Right lung (tissue), 5 donors: ENCODE results near the gene PRR35. TPM values are rescaled to one million over a fixed set of nuclear protein-coding genes. Genes with fewer than 3 reads are reported as not detected.

ENCODE experiments used
- DNase-seq, 2 donors: peaks; one replicate each; pipeline ENCODE4 v3.0.0-alpha.2; 2013
- polyA plus RNA-seq, 5 donors: library from polyadenylated mRNA; unstranded; fragments of 120-200 nt; gene quantifications; one replicate each; pipeline versions ENCODE4 v1.2.1 to v1.2.3, GENCODE V29; 2013; ENCODE audit warnings: inconsistent platforms in 1 of 5, low replicate concordance in 1 of 5; ENCODE audit not compliant: insufficient read length in 5 of 5, insufficient read depth in 1 of 5

The PRR35 gene
- polyA plus RNA-seq, 5 donors = 0.07 TPM; not detected in 4

DNA sequence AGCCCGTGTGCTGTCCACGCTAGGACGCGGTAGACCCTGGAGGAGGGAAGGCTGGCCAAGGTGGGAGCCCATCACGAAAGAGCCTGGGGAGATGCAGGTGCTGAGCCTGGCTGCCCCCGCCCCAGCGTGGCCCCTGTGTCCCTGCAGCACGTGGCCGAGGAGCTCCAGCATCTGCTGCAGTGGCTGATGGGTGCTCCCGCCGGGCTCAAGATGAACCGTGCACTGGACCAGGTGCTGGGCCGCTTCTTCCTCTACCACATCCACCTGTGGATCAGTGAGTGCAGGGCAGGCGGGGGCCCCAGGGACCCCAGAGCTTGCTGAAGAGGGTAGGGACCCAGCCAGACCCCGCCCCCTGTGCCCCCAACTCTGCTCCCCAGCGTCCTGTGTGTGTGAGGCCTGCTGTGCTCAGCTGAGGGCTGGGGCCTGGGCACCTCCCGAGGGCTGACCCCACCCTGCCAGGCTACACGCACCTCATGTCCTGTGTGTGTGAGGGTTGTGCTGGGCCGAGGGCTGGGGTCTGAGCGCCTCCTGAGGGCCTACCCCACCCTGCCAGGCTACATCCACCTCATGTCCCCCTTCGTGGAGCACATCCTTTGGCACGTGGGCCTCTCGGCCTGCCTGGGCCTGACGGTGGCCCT, 18.2 kb downstream of the PRR35 start:
- no peak for DNase-seq

DNA sequence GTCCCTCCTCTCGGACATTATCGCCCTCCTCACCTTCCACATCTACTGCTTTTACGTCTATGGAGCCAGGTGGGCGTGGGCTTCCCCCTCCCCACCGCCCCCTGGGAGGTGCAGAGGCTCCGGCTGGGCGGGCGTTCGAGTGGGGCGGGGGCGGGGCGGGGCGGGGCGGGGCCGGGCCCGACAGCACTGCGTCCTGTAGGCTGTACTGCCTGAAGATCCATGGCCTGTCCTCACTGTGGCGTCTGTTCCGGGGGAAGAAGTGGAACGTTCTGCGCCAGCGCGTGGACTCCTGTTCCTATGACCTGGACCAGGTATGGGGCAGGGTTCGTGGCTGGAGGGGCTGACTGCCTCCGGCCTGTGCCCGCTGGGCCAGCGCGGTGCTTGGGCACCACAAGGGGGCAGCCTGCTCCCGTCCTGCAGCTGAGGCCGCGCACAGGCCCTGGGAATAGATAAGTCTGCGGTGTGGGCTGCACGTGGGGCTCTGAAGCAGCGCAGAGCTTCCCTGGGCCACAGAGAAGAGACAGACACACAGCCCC, 18.7 kb downstream of the PRR35 start:
- no peak for DNase-seq

DNA sequence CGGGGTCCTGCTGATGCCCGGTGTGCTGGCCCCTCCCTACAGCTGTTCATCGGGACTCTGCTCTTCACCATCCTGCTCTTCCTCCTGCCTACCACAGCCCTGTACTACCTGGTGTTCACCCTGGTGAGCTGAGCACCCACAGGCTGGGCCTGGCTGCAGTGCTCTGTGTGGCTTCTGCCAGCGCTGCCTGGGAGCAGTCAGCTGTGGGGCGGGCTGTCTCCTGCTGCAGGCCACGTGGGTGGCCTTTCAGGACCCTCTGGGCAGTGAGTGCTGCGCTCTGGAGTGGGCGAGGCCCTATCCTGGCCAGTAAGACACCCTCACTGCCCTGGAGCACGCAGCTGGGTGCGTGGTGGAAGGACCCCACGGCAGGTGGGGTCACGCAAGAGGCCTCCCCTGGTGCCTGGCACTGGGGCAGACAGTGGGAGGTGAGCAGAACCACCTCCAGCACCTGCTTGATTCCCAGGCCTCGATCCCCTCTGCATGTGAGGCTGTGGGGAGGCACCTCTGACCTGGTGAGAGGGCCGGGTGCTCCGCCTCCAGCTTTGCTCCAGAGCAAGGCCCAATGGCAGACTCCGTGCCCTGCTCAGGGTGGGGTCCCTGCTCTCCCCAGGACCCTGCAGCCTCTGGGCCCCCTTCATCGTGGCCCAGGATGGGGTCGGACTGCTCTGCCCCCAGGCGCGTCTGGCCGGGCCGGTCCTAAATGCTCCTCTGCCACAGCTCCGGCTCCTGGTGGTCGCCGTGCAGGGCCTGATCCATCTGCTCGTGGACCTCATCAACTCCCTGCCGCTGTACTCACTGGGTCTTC, 20.1 kb downstream of the PRR35 start:
- DNase-seq = no peak

DNA sequence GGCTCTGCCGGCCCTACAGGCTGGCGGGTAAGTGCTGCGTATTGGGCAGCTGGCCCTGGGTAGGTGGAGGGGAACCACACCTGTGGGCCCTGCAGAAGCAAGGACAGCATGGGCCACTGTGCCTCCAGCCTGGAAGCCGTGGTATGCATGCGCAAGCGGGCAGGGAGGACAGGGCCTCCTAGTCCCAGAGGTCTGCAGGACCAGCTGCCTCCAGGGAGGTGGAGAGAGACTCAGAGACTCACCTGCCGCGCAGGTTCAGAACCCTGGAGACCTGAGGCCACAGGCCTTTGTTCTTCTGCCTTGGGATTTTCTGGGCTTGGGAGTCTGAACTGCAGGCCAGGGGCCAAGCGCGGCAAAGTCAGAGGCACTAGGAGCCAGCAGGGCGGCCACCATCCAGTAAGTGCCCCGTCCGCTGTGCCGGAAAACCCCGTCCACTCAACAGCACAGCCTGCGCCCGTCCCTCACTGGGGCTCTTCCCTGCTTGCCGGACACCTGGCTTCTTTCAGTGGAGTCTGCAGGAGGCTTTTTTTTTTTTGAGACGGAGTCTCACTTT, 20.8 kb downstream of the PRR35 start:
- DNase-seq = no peak

DNA sequence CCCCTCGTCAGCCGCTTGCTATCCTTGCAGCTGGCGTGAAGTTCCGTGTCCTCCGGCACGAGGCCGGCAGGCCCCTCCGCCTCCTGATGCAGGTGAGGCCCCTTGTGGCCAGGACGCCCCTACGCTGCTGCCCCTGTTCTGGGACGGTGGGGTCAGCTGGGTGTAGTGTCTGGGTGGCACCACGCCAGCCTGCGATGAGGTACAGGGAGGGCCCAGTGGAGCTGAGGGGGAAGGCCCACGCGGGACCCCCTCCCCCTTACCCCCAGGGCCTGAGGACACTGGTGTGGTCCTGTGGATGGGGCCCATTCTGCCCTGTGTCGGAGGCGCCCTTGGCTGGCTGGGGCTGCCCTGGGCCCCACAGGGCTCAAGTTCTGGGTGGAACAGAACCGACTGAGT, 22.0 kb downstream of the PRR35 start:
- DNase-seq = no peak

DNA sequence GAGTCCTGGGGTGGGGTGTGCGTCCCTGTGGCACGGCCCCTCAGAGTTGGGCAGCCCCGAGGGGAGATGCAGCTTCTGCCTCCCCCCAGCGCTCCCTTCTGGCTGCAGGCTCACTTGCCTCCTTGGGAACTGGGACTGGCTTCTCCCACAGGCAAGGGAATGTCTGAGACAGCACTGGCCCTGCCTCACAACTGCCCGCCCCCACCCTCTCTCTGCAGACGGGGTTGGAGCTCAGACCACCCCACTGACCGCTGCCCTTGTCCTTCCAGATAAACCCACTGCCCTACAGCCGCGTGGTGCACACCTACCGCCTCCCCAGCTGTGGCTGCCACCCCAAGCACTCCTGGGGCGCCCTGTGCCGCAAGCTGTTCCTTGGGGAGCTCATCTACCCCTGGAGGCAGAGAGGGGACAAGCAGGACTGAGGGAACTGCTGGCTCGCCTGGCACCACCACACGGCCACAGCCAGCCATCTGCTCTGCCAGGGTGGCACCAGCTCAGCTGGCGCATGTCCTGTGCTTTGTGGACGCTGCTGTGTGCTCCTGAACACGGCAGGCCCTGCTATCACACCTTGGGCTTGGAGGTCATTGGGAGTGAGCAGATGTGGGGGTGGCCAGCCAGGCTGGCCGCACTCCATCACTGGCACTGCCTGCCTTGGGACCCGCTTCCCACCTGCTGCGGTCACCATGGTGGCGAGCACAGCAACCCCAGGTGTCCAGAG, 22.6 kb downstream of the PRR35 start:
- DNase-seq = no peak

DNA sequence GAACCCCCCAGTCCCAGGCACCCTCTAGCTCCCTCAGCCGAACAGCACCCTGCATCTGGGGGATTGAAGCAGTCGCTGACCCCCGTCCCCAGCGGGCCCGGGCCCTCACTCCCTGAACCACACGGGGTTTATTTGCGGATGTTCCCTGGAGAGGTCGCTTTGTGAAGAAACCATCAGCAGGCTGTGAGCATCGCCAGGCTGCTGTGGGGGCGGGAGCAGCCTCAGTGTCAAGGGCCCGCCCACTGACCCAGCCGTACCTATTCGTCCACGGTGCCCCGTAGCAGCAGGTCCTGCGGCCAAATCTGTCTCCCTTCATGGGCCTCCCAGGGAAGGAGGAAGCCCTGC, 23.2 kb downstream of the PRR35 start:
- no peak for DNase-seq

DNA sequence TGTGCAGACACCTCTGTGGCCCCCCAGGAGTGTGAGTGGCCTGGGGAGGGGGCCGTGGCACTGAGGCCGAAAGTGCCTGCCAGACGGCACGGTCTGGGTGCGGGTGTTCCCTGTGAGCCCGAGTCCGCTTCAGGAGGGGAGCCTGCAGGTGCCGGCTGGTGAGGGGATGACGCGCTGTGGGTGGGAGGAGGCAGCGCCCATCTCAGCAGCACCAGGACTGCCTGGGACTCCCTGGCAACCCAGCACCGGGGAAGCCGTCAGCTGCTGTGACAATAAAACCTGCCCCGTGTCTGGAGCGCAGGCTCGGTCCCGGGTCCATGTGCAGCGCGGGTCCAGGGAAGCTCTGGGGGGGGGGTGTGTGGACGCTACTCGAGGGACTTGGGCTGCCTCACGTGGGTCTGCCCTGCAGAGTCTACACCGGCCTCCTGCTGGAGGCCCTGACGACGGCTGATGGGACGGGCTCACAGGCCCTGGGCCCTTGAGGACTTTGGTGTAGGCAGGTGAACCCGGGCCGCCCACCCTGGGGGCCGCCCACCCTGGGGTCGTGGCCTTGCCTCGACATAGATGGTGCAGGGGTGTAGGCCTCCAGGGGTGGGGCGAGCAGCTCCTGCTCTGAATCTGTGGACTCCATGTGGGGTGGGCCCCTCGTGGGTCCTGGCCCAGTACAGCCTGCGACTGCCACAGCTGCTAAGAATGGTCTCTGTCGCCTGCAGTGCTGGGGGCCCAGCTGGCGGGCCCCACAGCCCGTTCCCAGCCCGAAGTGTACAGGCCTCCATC, 23.8 kb downstream of the PRR35 start:
- DNase-seq = no peak

DNA sequence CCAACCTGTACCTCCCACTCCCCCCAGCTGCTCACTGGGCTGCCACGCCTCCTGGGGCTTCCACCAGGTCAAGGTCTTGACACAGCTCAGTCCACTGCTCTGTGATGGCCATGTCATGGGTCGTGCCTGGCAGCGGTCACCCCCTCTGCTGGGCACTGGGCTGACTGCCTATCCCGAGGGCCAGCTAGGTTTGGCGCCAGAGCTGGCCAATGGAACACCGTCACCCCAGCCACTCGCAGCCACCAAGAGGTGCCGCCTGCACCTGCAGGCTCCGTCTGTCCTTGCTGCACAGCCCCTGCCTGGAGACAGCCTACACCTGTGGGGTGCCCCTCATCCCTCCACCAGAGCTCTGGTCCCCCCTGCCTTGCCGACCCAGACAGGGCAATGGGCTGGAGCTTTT, 25.2 kb downstream of the PRR35 start:
- no peak for DNase-seq

DNA sequence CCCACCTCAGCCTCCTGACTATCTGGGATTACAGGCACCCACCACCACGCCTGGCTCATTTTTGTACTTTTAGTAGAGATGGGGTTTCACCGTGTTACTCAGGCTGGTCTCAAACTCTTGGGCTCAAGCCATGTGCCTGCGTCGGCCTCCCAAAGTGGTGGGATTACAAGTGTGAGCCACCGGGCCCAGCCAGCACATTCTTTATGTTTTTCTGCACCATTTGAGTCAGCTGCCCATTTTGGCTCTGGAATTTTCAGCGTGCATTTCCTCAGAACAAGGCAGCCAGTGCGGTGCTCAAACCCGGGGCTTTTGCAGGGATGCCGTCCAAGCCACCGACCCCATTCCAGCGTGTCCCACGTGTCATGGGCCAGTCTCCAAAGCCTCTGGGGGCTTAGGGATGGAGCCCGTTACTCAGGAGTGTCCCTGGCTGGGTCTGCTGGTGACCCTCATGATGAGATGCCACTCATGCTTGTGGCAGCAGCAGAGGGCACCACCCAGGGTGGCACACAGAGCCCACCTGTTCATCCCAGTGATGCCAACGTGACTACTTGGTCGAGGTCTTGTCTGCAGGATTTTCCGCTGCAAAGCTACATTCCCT, 26.0 kb downstream of the PRR35 start:
- no peak for DNase-seq

DNA sequence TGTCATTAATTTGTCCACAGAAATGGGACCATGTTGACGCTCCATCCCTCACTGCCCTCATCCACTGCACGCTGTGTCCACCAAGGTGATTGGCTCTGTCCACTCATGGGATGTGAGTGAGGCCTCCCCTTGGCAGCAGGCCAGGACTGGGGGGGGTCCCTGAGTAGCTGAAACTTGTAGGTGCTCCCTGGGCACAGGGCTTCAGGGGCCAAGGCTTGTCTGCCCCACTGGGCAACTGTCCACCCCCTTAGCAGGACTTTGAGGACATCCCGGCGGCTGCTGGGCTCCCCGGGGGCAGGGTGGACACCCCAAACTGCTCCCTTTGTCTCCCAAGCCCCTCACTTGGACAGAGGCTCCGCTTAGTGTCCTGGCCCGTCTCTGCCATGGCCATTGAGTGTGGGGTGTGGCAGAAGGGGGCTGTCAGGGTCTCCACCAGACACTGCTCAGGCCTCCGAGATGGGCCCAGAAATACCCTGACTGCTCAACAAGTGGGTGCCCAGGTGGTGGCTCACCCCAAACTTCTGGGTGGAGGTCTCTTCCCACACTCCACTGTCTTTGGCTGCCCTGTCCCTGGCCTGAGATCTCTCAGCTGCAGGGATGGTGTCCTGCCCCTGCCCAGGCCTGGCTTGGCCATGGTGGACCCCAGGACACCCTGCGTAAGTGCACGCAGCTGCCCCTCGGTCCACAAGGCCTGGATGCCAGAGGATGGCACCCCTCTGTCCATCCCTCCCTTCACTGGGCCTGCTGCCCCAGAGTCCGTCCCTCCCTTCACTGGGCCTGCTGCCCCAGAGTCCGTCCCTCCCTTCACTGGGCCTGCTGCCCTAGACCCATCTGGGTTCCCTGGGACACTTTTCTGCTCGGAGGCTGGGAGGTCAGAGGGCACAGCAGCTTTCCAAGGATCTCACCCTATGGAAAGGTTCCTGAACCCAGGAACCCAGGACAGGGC, 26.7 kb downstream of the PRR35 start:
- DNase-seq = no peak

DNA sequence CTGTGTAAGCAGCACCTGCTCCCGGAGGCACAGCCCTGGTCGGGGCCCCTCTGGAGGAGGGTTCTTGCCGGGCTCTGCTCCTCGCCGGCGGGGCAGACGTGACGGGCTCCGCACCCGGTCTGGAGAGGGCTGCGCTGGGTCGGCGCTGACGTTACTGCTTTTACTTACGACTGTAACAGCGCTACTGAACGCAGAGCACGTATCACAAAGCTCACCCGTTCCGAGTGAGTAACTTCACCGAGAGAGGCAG, 28.4 kb downstream of the PRR35 start:
- no peak for DNase-seq

DNA sequence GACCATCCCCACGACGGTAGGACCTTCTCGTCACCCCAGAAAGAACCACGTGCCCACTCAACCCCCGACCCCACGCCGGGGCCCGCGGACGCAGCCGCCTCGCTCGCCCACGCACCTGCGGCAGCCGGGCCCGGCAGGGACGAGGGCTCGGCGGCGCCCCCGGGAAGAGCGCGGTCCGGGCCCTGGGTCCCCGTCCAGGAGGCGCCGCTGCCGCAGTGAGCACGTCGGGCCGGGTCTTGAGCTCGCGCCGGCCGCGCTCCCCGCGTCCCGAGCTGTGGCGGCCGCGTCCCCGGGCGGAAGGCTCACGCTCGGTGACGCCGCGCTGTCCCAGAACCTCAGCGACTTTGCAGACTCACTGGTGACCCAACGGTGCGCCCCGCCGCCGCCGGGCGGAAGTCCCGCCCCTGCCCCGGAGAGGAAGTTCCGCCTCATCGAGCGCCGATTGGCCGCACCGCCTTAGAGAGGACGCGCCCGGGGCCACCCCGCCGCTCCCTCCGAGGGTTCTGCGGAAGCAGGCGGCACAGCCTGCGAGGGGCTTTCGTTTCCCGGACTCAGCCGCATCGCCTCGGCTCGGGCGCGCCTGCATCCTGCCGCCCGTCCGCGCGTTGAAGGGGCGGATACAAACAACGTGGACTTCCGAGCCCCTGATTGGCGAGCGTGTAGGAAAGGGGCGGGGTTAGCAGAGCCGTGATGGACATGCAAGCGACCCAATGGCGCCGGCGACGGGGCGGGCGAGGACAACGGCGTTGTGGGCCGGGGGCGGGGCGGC, 28.9 kb downstream of the PRR35 start:
- DNase-seq = peak; percentile 98 to 99

DNA sequence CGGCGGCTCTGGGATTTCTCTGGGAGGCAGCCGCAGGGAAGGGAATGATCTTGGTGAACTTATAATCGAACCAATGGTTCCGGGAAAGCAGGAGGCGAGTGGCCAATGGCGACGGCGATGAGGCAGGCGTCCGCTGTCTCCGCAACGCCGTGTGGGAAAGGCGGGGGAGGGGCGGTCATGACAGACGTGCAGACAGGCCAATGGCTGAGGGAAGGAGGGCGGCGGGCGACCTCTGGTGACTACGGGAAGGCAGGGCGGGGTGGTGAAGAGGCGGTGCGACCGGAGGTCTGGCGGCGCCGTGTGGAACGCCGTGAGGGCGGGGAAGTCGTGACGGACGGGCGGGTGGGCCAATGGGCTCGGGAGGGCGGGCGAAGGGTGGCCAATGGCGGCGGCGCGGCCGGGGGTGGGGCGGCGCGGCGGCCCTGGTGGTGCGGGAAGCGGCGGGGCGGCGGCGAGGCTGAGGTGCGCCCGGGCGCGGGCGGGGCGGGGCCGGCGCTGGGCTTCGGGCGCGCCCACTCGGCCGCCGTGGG, 29.5 kb downstream of the PRR35 start, which contains the start of gene RAB40C:
TSS of gene RAB40C (plus strand) at position 409 of the 530 bp plus-strand sequence. CDS start 226 bp downstream, outside the sequence.
- DNase-seq = peak; percentile 99 to 100

DNA sequence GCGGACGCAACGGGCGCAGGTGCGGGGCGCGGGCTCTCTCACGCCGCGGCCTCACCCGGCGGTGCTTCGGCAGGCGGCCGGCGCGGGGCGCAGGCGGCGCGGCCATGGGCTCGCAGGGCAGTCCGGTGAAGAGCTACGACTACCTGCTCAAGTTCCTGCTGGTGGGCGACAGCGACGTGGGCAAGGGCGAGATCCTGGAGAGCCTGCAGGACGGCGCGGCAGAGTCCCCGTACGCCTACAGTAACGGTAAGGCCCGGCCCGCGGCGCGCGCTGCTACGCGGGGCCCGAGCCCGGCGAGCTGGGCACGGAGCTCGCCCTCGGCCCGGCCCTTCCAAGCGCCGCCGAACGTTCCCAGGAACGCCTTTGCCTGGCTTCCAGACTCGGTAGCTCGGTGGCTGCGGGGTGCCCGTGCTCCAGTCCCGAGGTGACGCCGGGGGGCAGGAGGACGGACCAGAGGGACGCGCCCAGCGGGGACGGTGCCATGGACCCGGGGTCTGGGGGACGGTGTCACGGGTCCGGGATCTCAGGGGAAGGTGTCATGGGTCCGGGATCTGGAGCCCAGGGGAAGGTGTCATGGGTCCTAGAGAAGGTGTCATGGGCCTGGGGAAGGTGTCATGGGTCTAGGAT, 30.1 kb downstream of the PRR35 start:
- DNase-seq = no peak

DNA sequence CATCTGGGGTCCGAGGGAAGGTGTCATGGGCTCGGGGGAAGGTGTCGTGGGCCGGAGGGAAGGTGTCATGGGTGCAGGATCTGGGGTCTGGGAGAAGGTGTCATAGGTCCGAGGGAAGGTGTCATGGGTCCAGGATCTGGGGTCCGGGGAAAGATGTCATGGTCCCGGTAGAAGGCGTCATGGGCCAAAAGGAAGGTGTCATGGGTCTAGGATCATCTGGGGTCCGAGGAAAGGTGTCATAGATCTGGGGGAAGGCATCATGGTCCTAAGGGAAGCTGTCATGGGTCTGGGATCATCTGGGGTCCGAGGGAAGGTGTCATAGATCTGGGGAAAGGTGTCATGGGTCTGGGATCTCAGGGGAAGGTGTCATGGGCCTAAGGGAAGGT, 30.6 kb downstream of the PRR35 start:
- DNase-seq = no peak

DNA sequence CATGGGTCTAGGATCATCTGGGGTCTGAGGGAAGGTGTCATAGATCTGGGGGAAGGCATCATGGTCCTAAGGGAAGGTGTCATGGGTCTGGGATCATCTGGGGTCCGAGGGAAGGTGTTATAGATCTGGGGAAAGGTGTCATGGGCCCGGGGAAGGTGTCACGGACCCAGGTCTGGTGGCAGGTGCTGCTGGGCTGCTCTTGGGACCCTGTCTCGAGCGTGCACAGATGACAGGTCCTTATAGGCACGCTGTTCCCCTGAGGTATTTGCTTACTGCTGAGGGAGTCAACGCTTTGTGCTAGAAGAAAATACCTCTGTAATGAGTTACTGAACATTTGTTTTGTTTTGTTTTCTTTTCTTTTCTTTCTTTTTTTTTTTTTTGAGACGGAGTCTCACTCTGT, 31.0 kb downstream of the PRR35 start:
- DNase-seq = no peak

DNA sequence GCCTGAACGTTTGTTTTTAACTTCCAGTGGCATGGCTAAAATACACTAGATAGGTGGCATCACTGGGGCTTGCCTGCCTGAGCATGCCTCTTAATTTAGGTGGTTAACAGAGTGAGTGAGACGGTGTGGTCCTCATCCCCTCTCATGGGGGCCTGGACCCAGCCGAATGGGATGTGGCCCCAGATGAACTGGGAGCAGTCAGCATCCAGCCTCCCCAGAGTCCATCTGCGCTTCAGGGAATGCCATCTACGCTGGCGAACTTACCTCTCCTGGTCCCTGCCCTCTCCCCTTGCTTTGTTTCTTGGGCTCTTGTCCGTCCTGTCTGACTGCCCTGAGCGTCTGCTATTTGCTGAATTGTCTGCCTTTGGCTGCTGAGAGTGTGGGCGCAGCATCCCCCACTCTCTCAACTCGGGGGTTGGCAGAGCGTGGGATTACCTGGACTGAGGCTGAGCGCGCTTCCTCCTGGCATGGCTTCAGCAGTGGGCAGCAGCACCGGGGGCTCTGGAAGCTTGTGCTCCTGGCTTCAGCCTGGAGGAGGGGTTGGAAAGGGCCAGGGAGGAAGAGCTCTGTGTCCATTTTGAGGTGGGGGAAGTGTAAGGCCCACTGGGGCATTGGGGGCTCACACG, 31.8 kb downstream of the PRR35 start:
- no peak for DNase-seq
